HepG2 (cell line): ENCODE data around the gene ZFAND2B. TPM values are rescaled to one million over a fixed set of nuclear protein-coding genes. Genes with fewer than 3 reads are reported as not detected.
A peak's percentile ranks its signal among the peaks of the same experiment; 100 is the strongest.

Experiments
- AKAP8 ChIP-seq: sonication (generic); formaldehyde crosslinking; IDR thresholded peaks from 2 replicates; pipeline ENCODE4 v1.5.1; 2020; ENCODE audit warnings: mild to moderate bottlenecking, missing genetic modification reagents
- BHLHE40 ChIP-seq: IDR thresholded peaks from 2 replicates; pipeline ENCODE4 v1.6.1; 2011; ENCODE audit warnings: low read length, improper control_type of control experiment
- CENPT ChIP-seq: sonication (generic); formaldehyde crosslinking; IDR thresholded peaks from 2 replicates; pipeline ENCODE4 v1.8.0; 2022; ENCODE audit warnings: low read depth, mild to moderate bottlenecking, moderate library complexity, missing genetic modification reagents
- HDAC1 ChIP-seq: sonication (generic); formaldehyde crosslinking; IDR thresholded peaks from 2 replicates; pipeline ENCODE4 v1.5.1; 2020; ENCODE audit warnings: mild to moderate bottlenecking, missing genetic modification reagents
- MIER3 ChIP-seq: IDR thresholded peaks from 2 replicates; pipeline ENCODE4 v1.6.1; 2016; ENCODE audit warnings: missing compliant biosample characterization, borderline replicate concordance
- MXD1 ChIP-seq: sonication (generic); formaldehyde crosslinking; IDR thresholded peaks from 2 replicates; pipeline ENCODE4 v1.4.0; 2020; ENCODE audit warnings: mild to moderate bottlenecking, missing genetic modification reagents
- NFE2 ChIP-seq: sonication (generic); formaldehyde crosslinking; IDR thresholded peaks from 2 replicates; pipeline ENCODE4 v1.4.0; 2020; ENCODE audit warnings: missing genetic modification reagents
- NFYC ChIP-seq: IDR thresholded peaks from 2 replicates; pipeline ENCODE4 v1.6.1; 2016; ENCODE audit warnings: missing genetic modification reagents, missing compliant biosample characterization
- NPAS2 ChIP-seq: sonication (generic); formaldehyde crosslinking; IDR thresholded peaks from 2 replicates; pipeline ENCODE4 v1.8.0; 2022; ENCODE audit warnings: mild to moderate bottlenecking, missing genetic modification reagents, borderline replicate concordance
- NR1H2 ChIP-seq: sonication (generic); formaldehyde crosslinking; IDR thresholded peaks from 2 replicates; pipeline ENCODE4 v1.8.1; 2022; ENCODE audit warnings: low read depth, missing genetic modification reagents, borderline replicate concordance
- NR2C2 ChIP-seq: sonication (generic); formaldehyde crosslinking; IDR thresholded peaks from 2 replicates; pipeline ENCODE4 v1.4.0; 2020; ENCODE audit warnings: missing genetic modification reagents, mild to moderate bottlenecking, moderate library complexity, borderline replicate concordance
- RAD21 ChIP-seq: fragments of 450-650 bp; formaldehyde crosslinking; IDR thresholded peaks from 2 replicates; pipeline ENCODE4 v1.5.0; 2020; ENCODE audit warnings: mild to moderate bottlenecking
- RBFOX2 ChIP-seq: fragments of 200-400 bp; formaldehyde crosslinking; IDR thresholded peaks from 2 replicates; pipeline ENCODE4 v1.6.1; 2017; ENCODE audit warnings: low read depth, mild to moderate bottlenecking, low read length
- RBM39 ChIP-seq: fragments of 200-400 bp; formaldehyde crosslinking; IDR thresholded peaks from one replicate; pipeline ENCODE4 v1.6.1; 2018; ENCODE audit warnings: antibody characterized with exemption, mild to moderate bottlenecking, low read depth, low read length; ENCODE audit not compliant: poor library complexity, severe bottlenecking
- SALL1 ChIP-seq: sonication (generic); formaldehyde crosslinking; IDR thresholded peaks from 2 replicates; pipeline ENCODE4 v1.8.0; 2022; ENCODE audit warnings: mild to moderate bottlenecking, missing genetic modification reagents
- SMAD3 ChIP-seq: sonication (generic); formaldehyde crosslinking; IDR thresholded peaks from 2 replicates; pipeline ENCODE4 v1.4.0; 2020; ENCODE audit warnings: missing genetic modification reagents
- TBX2 ChIP-seq: sonication (generic); formaldehyde crosslinking; IDR thresholded peaks from 2 replicates; pipeline ENCODE4 v1.5.0; 2020; ENCODE audit warnings: missing genetic modification reagents, mild to moderate bottlenecking, borderline replicate concordance
- ZBTB26 ChIP-seq: IDR thresholded peaks from 2 replicates; pipeline ENCODE4 v1.6.1; 2016; ENCODE audit warnings: missing compliant biosample characterization, missing genetic modification reagents, borderline replicate concordance
- ZBTB7A ChIP-seq: sonication (generic); formaldehyde crosslinking; IDR thresholded peaks from 2 replicates; pipeline ENCODE4 v1.8.0; 2022; ENCODE audit warnings: mild to moderate bottlenecking, missing genetic modification reagents
- ZFAT ChIP-seq: sonication (generic); formaldehyde crosslinking; conservative IDR thresholded peaks from 2 replicates; pipeline ENCODE4 v1.8.1; 2023; ENCODE audit warnings: missing genetic modification reagents, inconsistent platforms
- ZFX ChIP-seq: sonication (generic); formaldehyde crosslinking; IDR thresholded peaks from 2 replicates; pipeline ENCODE4 v1.4.0; 2020; ENCODE audit warnings: mild to moderate bottlenecking, low read depth, missing genetic modification reagents, moderate library complexity
- ZNF543 ChIP-seq: sonication (generic); formaldehyde crosslinking; IDR thresholded peaks from 2 replicates; pipeline ENCODE4 v1.4.0; 2020; ENCODE audit warnings: mild to moderate bottlenecking, missing genetic modification reagents
- ZNF616 ChIP-seq: sonication (generic); formaldehyde crosslinking; IDR thresholded peaks from 2 replicates; pipeline ENCODE4 v1.5.0; 2020; ENCODE audit warnings: low read depth, mild to moderate bottlenecking, missing genetic modification reagents
- ZNF672 ChIP-seq: sonication (generic); formaldehyde crosslinking; IDR thresholded peaks from 2 replicates; pipeline ENCODE4 v1.8.1; 2022; ENCODE audit warnings: missing genetic modification reagents
- ZNF781 ChIP-seq: sonication (generic); formaldehyde crosslinking; IDR thresholded peaks from 2 replicates; pipeline ENCODE4 v1.5.1; 2020; ENCODE audit warnings: borderline replicate concordance, mild to moderate bottlenecking, missing genetic modification reagents; ENCODE audit errors: not compliant biosample characterization
- ZNF792 ChIP-seq: IDR thresholded peaks from 2 replicates; pipeline ENCODE4 v1.6.1; 2016
- ZNF878 ChIP-seq: sonication (generic); formaldehyde crosslinking; IDR thresholded peaks from 2 replicates; pipeline ENCODE4 v1.8.1; 2023; ENCODE audit warnings: mild to moderate bottlenecking, missing genetic modification reagents, moderate library complexity
- ZSCAN21 ChIP-seq: sonication (generic); formaldehyde crosslinking; IDR thresholded peaks from 2 replicates; pipeline ENCODE4 v1.8.0; 2022; ENCODE audit warnings: mild to moderate bottlenecking, missing genetic modification reagents, moderate library complexity, borderline replicate concordance
- polyA plus RNA-seq, 8 experiments: library from polyadenylated mRNA; depleted of rRNA in 3 of 8; stranded (reverse) in 7 of 8; unstranded in 1 of 8; fragments of >200 nt; fragmentation: Illumina TruSeq in 4 of 8; extraction: Trizol in 4 of 8; gene quantifications; 2 replicates each; pipeline versions ENCODE4 v1.2.1 to v1.2.3, GENCODE V29; 2011 to 2016; ENCODE audit warnings: low read depth in 4 of 8, missing spikeins in 1 of 8, mixed read lengths in 1 of 8; ENCODE audit not compliant: insufficient read depth in 1 of 8
- total RNA-seq, 5 experiments: library from RNA; depleted of rRNA; stranded (reverse); fragments of >200 nt; fragmentation: Illumina TruSeq; extraction: Trizol; gene quantifications; 2 replicates each; pipeline ENCODE4 v1.2.3, GENCODE V29; 2016; ENCODE audit warnings: low read depth in 1 of 5

ZFAND2B gene
- total and polyA plus RNA-seq, 2 of the 13 experiments (the other 11 are each of a cell fraction or from before 2014, with no cell fraction given) = 53.3 to 115 TPM

GRCh38 chr2:219178377-219179175 lies 28.0 kb upstream of the ZFAND2B start (continued):
- no peak for TF ChIP-seq NFE2 (CRISPR knock-in tag)
- peak; percentile 2; the same call in 1 of the 2 replicates for TF ChIP-seq HDAC1
- TF ChIP-seq NPAS2 (CRISPR knock-in tag) = no peak
- TF ChIP-seq ZFAT (CRISPR knock-in tag) = no peak
- peak; percentile 28; the same call in 1 of the 2 replicates for TF ChIP-seq TBX2 (CRISPR knock-in tag)
- peak; percentile 13; the same call in 1 of the 2 replicates for TF ChIP-seq AKAP8 (CRISPR knock-in tag)
- 0 out of 2 replicates have a peak, but pooled peaks have one; percentile 25 for TF ChIP-seq ZBTB7A
- TF ChIP-seq ZNF878 = no peak
- TF ChIP-seq ZNF672 (CRISPR knock-in tag) = no peak
- TF ChIP-seq ZSCAN21 (CRISPR knock-in tag) = 0 out of 2 replicates have a peak, but pooled peaks have one; percentile 12
- TF ChIP-seq NR1H2 (CRISPR knock-in tag) = 0 out of 2 replicates have a peak, but pooled peaks have one; percentile 26
- TF ChIP-seq ZNF781 (CRISPR knock-in tag) = no peak
- 0 out of 2 replicates have a peak, but pooled peaks have one; percentile 1 for TF ChIP-seq NR2C2 (CRISPR knock-in tag)
- 0 out of 2 replicates have a peak, but pooled peaks have one; percentile 11 for TF ChIP-seq ZBTB26 (CRISPR knock-in tag)
- no peak for TF ChIP-seq ZNF792 (CRISPR knock-in tag)
- peak; percentile 7 for TF ChIP-seq RBM39
- no peak for TF ChIP-seq BHLHE40
- no peak for TF ChIP-seq SALL1 (CRISPR knock-in tag)
- TF ChIP-seq SMAD3 (CRISPR knock-in tag) = no peak
- TF ChIP-seq NFYC (CRISPR knock-in tag) = 0 out of 2 replicates have a peak, but pooled peaks have one; percentile 9
- peak; percentile 15; the same call in 1 of the 2 replicates for TF ChIP-seq ZNF616 (CRISPR knock-in tag)
- no peak for TF ChIP-seq ZNF543 (CRISPR knock-in tag)
- TF ChIP-seq RAD21 (CRISPR knock-in tag) = no peak
- TF ChIP-seq MIER3 (CRISPR knock-in tag) = no peak
- no peak; the same call in 1 of the 2 replicates for TF ChIP-seq MXD1 (CRISPR knock-in tag)
- peak; percentile 44 for TF ChIP-seq RBFOX2
- peak; percentile 49 for TF ChIP-seq ZFX
- 0 out of 2 replicates have a peak, but pooled peaks have one; percentile 6 for TF ChIP-seq CENPT (CRISPR knock-in tag)
